ENCODE data around the gene HHATL. TPM values are rescaled to one million over a fixed set of nuclear protein-coding genes. Genes with fewer than 3 reads are reported as not detected.

HHATL gene
- total and polyA plus RNA-seq, 10 of the 15 experiments (the other 5 are each of a cell fraction or from before 2014, with no cell fraction given), result not detected

GRCh38 chr3:42705962-42706585 is 3.5 kb upstream of the HHATL start:
- BruUV-seq (replicated peaks), result no TSS peak
- CTCF ChIA-PET, result no interaction called here
- 35% methylated on average over 10 of the region's 10 CpGs for WGBS (ENCODE audit: insufficient coverage, insufficient replicate concordance, low lambda C conversion rate, missing lambda C conversion rate)

More at GRCh38 chr3:42705962-42706585, 3.5 kb upstream of the HHATL start:
- no peaks in the 10 kb centered on the region for H3K79me2 ChIP-seq (ENCODE audit: control insufficient read depth, insufficient read depth, low read length)
- H3K4me1 ChIP-seq (ENCODE audit: control insufficient read depth, insufficient read depth, low read length), result no peaks in the 10 kb centered on the region
- H3K9me3 ChIP-seq (replicated peaks; ENCODE audit: control insufficient read depth, insufficient read depth, low read length), result no peaks in the 10 kb centered on the region
- no peaks in the 10 kb centered on the region for H4K20me1 ChIP-seq (ENCODE audit: control insufficient read depth, insufficient read depth)
- no peak for FAIRE-seq
- no peaks in the 10 kb centered on the region; a peak in 3 of 4 replicates for H3K27me3 ChIP-seq (replicated peaks in 1 of 2; ENCODE audit: control insufficient read depth in 2 of 2, insufficient read depth in 2 of 2, low read length in 1 of 2)
- in situ Hi-C loops (cut with MboI), result no loop called here
- intact Hi-C loops (cut with micrococcal nuclease; ENCODE audit: unreplicated experiment), result no loop called here
- ChIA-PET RAD21 (ENCODE audit: unreplicated experiment) (no interaction called here), POLR2A (no interaction called here), SMC1A (ENCODE audit: uncharacterized antibody, unreplicated experiment) (no interaction called here)
- H3K4me3 ChIP-seq, result no peak overlapping the region
- no peak for ATAC-seq
- H3K4me2 ChIP-seq (ENCODE audit: control insufficient read depth, insufficient read depth), result no peak overlapping the region
- no peak overlapping the region for H2AFZ ChIP-seq (ENCODE audit: control insufficient read depth, low read depth, low read length)
- no peak overlapping the region for H3K27ac ChIP-seq (ENCODE audit: control insufficient read depth, insufficient read depth)
- no peak for DNase-seq (ENCODE audit: low read depth, low spot score)
- TF ChIP-seq RUNX3 (IDR thresholded peaks at IDR 0.05; ENCODE audit: low read length) (no peak), CBFB (IDR thresholded peaks at IDR 0.05; ENCODE audit: low read depth) (no peak), ATF2 (IDR thresholded peaks at IDR 0.05; ENCODE audit: low read length) (no peak), JUNB (IDR thresholded peaks at IDR 0.05) (no peak), SIX5 (IDR thresholded peaks at IDR 0.05; ENCODE audit: low read depth, low read length, severe bottlenecking) (no peak), CHD4 (IDR thresholded peaks at IDR 0.05) (no peak), IRF3 (IDR thresholded peaks at IDR 0.05) (no peak), HDGF (IDR thresholded peaks at IDR 0.05) (no peak), CEBPB (IDR thresholded peaks at IDR 0.05; ENCODE audit: borderline replicate concordance in 1 of 2, low read depth in 2 of 2, low read length in 2 of 2) (no peak)
- H3K36me3 ChIP-seq (ENCODE audit: control insufficient read depth in 2 of 2, insufficient read depth in 2 of 2, low read length in 1 of 2), result no peaks in the 10 kb centered on the region
- H3K9ac ChIP-seq (ENCODE audit: control insufficient read depth, insufficient read depth, low read length), result no peak overlapping the region
